NB4 (cell line): Measurements from ENCODE around the gene FBXO34.

Experiments
- MAX ChIP-seq: IDR thresholded peaks from 2 replicates; pipeline ENCODE4 v1.6.1; 2011; ENCODE audit warnings: low read depth, low read length
- POLR2A ChIP-seq: IDR thresholded peaks from 2 replicates; pipeline ENCODE4 v1.6.1; 2011; ENCODE audit warnings: mild to moderate bottlenecking; ENCODE audit not compliant: insufficient read length; ENCODE audit errors: extremely low read depth
- TF ChIP-seq, protein P1 (sequence below): IDR thresholded peaks from one replicate; pipeline ENCODE4 v1.5.1; 2012; ENCODE audit warnings: low read depth, low read length

DNA sequence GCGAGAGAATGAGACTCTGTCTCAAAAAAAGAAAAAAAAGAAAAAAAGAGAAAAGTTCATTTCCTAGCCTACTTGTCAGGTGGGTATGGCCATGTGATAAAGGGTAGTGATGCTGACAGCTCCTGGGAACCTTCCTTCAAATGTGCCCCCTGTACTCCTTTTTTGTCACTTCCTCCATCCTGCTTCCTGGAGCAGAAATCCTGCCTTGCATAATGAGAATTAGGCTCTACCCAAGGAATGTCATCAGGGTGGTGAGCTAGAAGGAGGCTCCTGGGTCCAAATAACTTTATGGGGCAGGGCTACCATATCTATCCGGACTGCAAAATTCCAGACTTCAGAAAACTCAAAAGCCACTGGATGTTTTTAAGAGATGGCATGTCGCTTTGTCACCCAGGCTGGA is 27.8 kb upstream of the FBXO34 start:
- TF ChIP-seq POLR2A, result no peak
- TF ChIP-seq, protein P1, sequence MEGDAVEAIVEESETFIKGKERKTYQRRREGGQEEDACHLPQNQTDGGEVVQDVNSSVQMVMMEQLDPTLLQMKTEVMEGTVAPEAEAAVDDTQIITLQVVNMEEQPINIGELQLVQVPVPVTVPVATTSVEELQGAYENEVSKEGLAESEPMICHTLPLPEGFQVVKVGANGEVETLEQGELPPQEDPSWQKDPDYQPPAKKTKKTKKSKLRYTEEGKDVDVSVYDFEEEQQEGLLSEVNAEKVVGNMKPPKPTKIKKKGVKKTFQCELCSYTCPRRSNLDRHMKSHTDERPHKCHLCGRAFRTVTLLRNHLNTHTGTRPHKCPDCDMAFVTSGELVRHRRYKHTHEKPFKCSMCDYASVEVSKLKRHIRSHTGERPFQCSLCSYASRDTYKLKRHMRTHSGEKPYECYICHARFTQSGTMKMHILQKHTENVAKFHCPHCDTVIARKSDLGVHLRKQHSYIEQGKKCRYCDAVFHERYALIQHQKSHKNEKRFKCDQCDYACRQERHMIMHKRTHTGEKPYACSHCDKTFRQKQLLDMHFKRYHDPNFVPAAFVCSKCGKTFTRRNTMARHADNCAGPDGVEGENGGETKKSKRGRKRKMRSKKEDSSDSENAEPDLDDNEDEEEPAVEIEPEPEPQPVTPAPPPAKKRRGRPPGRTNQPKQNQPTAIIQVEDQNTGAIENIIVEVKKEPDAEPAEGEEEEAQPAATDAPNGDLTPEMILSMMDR, result no peak
- TF ChIP-seq MAX, result no peak
